Gastrocnemius medialis (tissue), 4 donors: ENCODE data around the gene PRPS1.

Experiments used
- CTCF ChIP-seq, 5 experiments: fragments of 450-650 bp in 3 of 5; fragments of 200-600 bp in 2 of 5; sonication (generic) in 2 of 5; IDR thresholded peaks in 4 of 5; conservative IDR thresholded peaks in 1 of 5; 1 replicate in 4 of 5; 2 replicates in 1 of 5; pipeline ENCODE4 v1.5.1; 2016 to 2019; ENCODE audit warnings: antibody characterized with exemption in 5 of 5, mild to moderate bottlenecking in 3 of 5, moderate library complexity in 3 of 5
- POLR2A ChIP-seq, 2 donors: fragments of 450-650 bp; IDR thresholded peaks; one replicate each; pipeline ENCODE4 v1.6.1; 2017; ENCODE audit warnings: antibody characterized with exemption in 2 of 2, mild to moderate bottlenecking in 2 of 2, moderate library complexity in 2 of 2

GRCh38 chrX:107673431-107673830, 45.1 kb downstream of the PRPS1 start:
- TF ChIP-seq CTCF (IDR thresholded peaks at IDR 0.05 in 4 of 5, conservative IDR thresholded peaks at IDR 0.05 in 1 of 5) = no peak
- TF ChIP-seq POLR2A (IDR thresholded peaks at IDR 0.05) = no peak
